PC-3 (cell line): ENCODE data around the gene EXOSC3.

Experiments
- EZH2 ChIP-seq: fragments of 300-600 bp; sonication (generic); IDR thresholded peaks from one replicate; pipeline ENCODE4 v1.6.1; 2017; ENCODE audit warnings: antibody characterized with exemption, mild to moderate bottlenecking, low read length; ENCODE audit not compliant: unreplicated experiment
- EZH2phosphoT487 ChIP-seq: fragments of 300-600 bp; sonication (generic); IDR thresholded peaks from 2 replicates; pipeline ENCODE4 v1.6.1; 2018; ENCODE audit warnings: mild to moderate bottlenecking, antibody characterized with exemption, low read length, borderline replicate concordance
- TF ChIP-seq, protein P1 (sequence below): fragments of 300-600 bp; sonication (generic); conservative IDR thresholded peaks from 2 replicates; pipeline ENCODE4 v1.5.1; 2017; ENCODE audit warnings: antibody characterized with exemption, low read depth, mild to moderate bottlenecking, low read length

DNA sequence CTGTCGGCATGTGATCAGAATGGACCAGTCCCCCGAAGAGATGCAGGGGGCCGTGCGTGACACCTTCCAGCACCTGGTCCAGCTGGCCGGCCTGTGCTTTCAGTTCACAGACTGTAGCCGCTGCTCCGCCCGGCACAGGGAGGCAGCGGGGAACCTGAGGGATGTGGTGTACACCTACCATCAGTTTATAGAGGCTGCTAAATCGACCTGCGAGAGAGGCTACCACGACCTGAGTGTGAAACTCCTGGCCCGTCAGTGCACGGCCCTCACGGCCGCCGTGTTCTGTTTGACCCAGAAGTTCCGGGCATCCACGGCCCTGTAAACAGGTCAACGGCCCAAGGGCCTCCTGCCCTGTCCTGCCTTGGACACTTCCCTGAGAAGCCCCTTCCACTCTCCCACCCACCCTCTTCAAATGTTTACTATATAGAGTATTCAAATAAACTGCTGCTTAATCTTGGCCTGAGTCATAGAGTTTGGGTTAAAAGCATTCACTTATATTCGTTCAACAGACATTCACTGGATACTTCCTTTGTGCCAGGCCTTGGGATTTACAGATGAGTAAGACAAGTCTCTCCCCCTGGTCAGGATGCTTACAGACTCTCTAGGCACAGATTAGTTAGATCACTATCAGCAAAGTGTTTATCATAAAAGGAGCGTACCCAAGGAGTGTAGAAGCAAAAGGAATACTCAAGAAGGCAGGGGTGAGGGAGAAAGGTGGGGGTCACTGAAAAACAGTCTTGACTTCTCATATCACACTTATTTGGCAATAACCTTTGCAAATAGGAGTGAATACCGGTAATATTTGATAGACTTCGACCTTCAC lies 38.2 kb downstream of the EXOSC3 start:
- TF ChIP-seq, protein P1, sequence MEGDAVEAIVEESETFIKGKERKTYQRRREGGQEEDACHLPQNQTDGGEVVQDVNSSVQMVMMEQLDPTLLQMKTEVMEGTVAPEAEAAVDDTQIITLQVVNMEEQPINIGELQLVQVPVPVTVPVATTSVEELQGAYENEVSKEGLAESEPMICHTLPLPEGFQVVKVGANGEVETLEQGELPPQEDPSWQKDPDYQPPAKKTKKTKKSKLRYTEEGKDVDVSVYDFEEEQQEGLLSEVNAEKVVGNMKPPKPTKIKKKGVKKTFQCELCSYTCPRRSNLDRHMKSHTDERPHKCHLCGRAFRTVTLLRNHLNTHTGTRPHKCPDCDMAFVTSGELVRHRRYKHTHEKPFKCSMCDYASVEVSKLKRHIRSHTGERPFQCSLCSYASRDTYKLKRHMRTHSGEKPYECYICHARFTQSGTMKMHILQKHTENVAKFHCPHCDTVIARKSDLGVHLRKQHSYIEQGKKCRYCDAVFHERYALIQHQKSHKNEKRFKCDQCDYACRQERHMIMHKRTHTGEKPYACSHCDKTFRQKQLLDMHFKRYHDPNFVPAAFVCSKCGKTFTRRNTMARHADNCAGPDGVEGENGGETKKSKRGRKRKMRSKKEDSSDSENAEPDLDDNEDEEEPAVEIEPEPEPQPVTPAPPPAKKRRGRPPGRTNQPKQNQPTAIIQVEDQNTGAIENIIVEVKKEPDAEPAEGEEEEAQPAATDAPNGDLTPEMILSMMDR, result no peak
- TF ChIP-seq EZH2 (no peak), EZH2phosphoT487 (no peak)
